DOHH2 (cell line): ENCODE measurements around the gene TMEM266.
"Not testable (repeated sequence)": the region's sequence is repeated elsewhere in the genome, so short reads cannot be mapped to it uniquely, and the experiment has no call there.

Experiments used
- EZH2phosphoT487 ChIP-seq: fragments of 200-600 bp; sonication (generic); IDR thresholded peaks from 2 replicates; pipeline ENCODE4 v1.6.1; 2017; ENCODE audit warnings: borderline replicate concordance, mild to moderate bottlenecking, antibody characterized with exemption, low read length, moderate library complexity, mixed read lengths
- TF ChIP-seq, protein P1 (sequence below): fragments of 200-600 bp; sonication (generic); IDR thresholded peaks from one replicate; pipeline ENCODE4 v1.5.1; 2014; ENCODE audit warnings: antibody characterized with exemption, mild to moderate bottlenecking, low read depth, low read length; ENCODE audit not compliant: poor library complexity, severe bottlenecking

DNA sequence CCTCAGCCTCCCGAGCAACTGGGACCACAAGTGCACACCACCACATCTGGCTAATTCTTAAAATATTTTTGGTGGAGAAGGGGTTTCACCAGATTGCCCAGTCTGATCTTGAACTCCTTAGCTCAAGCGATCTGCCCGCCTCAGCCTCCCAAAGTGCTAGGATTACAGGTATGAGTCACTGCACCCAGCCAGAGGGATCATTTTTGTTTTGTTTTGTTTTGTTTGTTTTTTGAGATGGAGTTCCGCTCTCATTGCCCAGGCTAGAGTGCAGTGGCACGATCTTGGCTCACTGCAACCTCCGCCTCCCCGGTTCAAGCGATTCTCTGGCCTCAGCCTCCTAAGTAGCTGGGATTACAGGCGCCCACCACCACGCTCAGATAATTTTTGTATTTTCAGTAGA lies 5.6 kb upstream of the TMEM266 start:
- TF ChIP-seq, protein P1, sequence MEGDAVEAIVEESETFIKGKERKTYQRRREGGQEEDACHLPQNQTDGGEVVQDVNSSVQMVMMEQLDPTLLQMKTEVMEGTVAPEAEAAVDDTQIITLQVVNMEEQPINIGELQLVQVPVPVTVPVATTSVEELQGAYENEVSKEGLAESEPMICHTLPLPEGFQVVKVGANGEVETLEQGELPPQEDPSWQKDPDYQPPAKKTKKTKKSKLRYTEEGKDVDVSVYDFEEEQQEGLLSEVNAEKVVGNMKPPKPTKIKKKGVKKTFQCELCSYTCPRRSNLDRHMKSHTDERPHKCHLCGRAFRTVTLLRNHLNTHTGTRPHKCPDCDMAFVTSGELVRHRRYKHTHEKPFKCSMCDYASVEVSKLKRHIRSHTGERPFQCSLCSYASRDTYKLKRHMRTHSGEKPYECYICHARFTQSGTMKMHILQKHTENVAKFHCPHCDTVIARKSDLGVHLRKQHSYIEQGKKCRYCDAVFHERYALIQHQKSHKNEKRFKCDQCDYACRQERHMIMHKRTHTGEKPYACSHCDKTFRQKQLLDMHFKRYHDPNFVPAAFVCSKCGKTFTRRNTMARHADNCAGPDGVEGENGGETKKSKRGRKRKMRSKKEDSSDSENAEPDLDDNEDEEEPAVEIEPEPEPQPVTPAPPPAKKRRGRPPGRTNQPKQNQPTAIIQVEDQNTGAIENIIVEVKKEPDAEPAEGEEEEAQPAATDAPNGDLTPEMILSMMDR: not testable (repeated sequence)
- TF ChIP-seq EZH2phosphoT487: not testable (repeated sequence)
